PC-3 (cell line): Measurements from ENCODE around the gene DTNBP1. TPM values are rescaled to one million over a fixed set of nuclear protein-coding genes. Genes with fewer than 3 reads are reported as not detected.

Experiments used
- ATAC-seq: fragments of 200-7000 bp; cut with Tn5 transposase; 2 replicates; pipeline ENCODE4 v1.9.1; 2020; ENCODE audit warnings: mild to moderate bottlenecking, moderate library complexity
- Bru-seq: library from RNA; stranded (reverse); fragments of 400-500 nt; gene quantifications from one replicate; lab custom pipeline; 2021; lab: Mats Ljungman, UMichigan
- BruChase-seq, 2 experiments: library from RNA; stranded (reverse); fragments of 400-500 nt; gene quantifications; one replicate each; lab custom pipeline; 2021; lab: Mats Ljungman, UMichigan
- BruUV-seq: library from RNA; stranded (reverse); fragments of 400-500 nt; replicated peaks from 2 replicates; lab custom pipeline; 2021; lab: Mats Ljungman, UMichigan
- CTCF ChIA-PET: fragments of 300-600 bp; sonication (Branson Sonifier 250); formaldehyde crosslinking; loops from one replicate; lab custom pipeline; 2022; ENCODE audit warnings: antibody characterized with exemption; lab: Charles Lee
- POLR2A ChIA-PET: fragments of 300-600 bp; sonication (Branson Sonifier 250); formaldehyde crosslinking; loops from one replicate; lab custom pipeline; 2022; ENCODE audit warnings: antibody characterized with exemption; ENCODE audit not compliant: unreplicated experiment; lab: Charles Lee
- DNase-seq: peaks from one replicate; pipeline ENCODE4 v3.0.0-alpha.2; 2015
- H2AFZ ChIP-seq: fragments of 300-600 bp; sonication (generic); 2 replicates; pipeline ENCODE4 v1.6.0; 2016; ENCODE audit warnings: antibody characterized with exemption, low read length
- H3F3A ChIP-seq: fragments of 300-600 bp; sonication (generic); one replicate; pipeline ENCODE4 v1.6.0; 2017; ENCODE audit warnings: antibody characterized with exemption, low read length, control low read depth, mild to moderate bottlenecking; ENCODE audit not compliant: unreplicated experiment
- H3K27ac ChIP-seq: fragments of 300-600 bp; sonication (generic); 2 replicates; pipeline ENCODE4 v1.5.1; 2016; ENCODE audit warnings: mild to moderate bottlenecking, low read length
- H3K27me3 ChIP-seq: fragments of 300-600 bp; sonication (generic); 2 replicates; pipeline ENCODE4 v1.6.1; 2016; ENCODE audit warnings: low read length, mixed read lengths
- H3K36me3 ChIP-seq: fragments of 300-600 bp; sonication (generic); 2 replicates; pipeline ENCODE4 v1.6.1; 2016; ENCODE audit warnings: low read depth, mixed run types, low read length, mixed read lengths
- H3K4me1 ChIP-seq: fragments of 300-600 bp; sonication (generic); 2 replicates; pipeline ENCODE4 v1.5.1; 2016; ENCODE audit warnings: low read length; ENCODE audit not compliant: insufficient read depth
- H3K4me2 ChIP-seq: fragments of 300-600 bp; sonication (generic); 2 replicates; pipeline ENCODE4 v1.6.0; 2016; ENCODE audit warnings: low read length
- H3K4me3 ChIP-seq: fragments of 300-600 bp; sonication (generic); 2 replicates; pipeline ENCODE4 v1.5.1; 2016; ENCODE audit warnings: mild to moderate bottlenecking, low read length, mixed read lengths
- H3K79me2 ChIP-seq: fragments of 300-600 bp; sonication (generic); 2 replicates; pipeline ENCODE4 v1.6.1; 2017; ENCODE audit warnings: low read length, mixed read lengths
- H3K9ac ChIP-seq: fragments of 300-600 bp; sonication (generic); 2 replicates; pipeline ENCODE4 v1.6.0; 2016; ENCODE audit warnings: mild to moderate bottlenecking, low read length
- H3K9me2 ChIP-seq: fragments of 300-600 bp; sonication (generic); replicated peaks from 2 replicates; pipeline ENCODE4 v1.6.1; 2016; ENCODE audit warnings: mixed run types, low read length, mixed read lengths
- H3K9me3 ChIP-seq: fragments of 300-600 bp; sonication (generic); 2 replicates; pipeline ENCODE4 v1.6.1; 2016; ENCODE audit warnings: low read length, mixed read lengths
- H4K20me1 ChIP-seq: fragments of 300-600 bp; sonication (generic); 2 replicates; pipeline ENCODE4 v1.6.1; 2016; ENCODE audit warnings: low read length, mixed read lengths
- EZH2 ChIP-seq: fragments of 300-600 bp; sonication (generic); IDR thresholded peaks from one replicate; pipeline ENCODE4 v1.6.1; 2017; ENCODE audit warnings: antibody characterized with exemption, mild to moderate bottlenecking, low read length; ENCODE audit not compliant: unreplicated experiment
- EZH2phosphoT487 ChIP-seq: fragments of 300-600 bp; sonication (generic); IDR thresholded peaks from 2 replicates; pipeline ENCODE4 v1.6.1; 2018; ENCODE audit warnings: mild to moderate bottlenecking, antibody characterized with exemption, low read length, borderline replicate concordance
- intact Hi-C: fragments of 100-400 bp; cut with micrococcal nuclease; formaldehyde crosslinking; loops from 2 replicates; pipeline ENCODE4 v1.9.0; 2023
- long read RNA-seq: library from polyadenylated mRNA; unstranded; transcript quantifications from one replicate; pipeline ENCODE4 v2.0.0, GENCODE V29; 2021; ENCODE audit not compliant: unreplicated experiment
- total RNA-seq: library from RNA; depleted of rRNA; stranded (reverse); fragments of >200 nt; gene quantifications from 2 replicates; pipeline ENCODE4 v1.2.3, GENCODE V29; 2014; rRNA removed
- TF ChIP-seq, protein P1 (sequence below): fragments of 300-600 bp; sonication (generic); conservative IDR thresholded peaks from 2 replicates; pipeline ENCODE4 v1.5.1; 2017; ENCODE audit warnings: antibody characterized with exemption, low read depth, mild to moderate bottlenecking, low read length

The DTNBP1 gene
- total RNA-seq = 7.9 and 9.8 TPM in 2 replicates
- Bru-seq, nascent RNA = percentile 74 among the genes with signal in this experiment
- percentile 46 among the genes with signal in this experiment for BruChase-seq, experiment 1, labeled RNA remaining after a 6-hour chase
- BruChase-seq, experiment 2, labeled RNA remaining after a 2-hour chase = percentile 58 among the genes with signal in this experiment
- long read RNA-seq, transcript DTNBP1-202 (10 exons, 1,403 nt) = major isoform, 30 of 54 reads
- long read RNA-seq, transcript DTNBP1-203 (9 exons, 1,359 nt) = minor isoform, 7 of 54 reads
- long read RNA-seq, partial matches to known transcripts = 3 of 54 reads
- long read RNA-seq, other reads (novel, unspliced or antisense) = 12 of 54 reads

- Histone ChIP-seq H3F3A (no peaks in the 10 kb centered on the region), H4K20me1 (no peaks in the 10 kb centered on the region), H2AFZ (peak within 1 kb of the TSS; percentile 96), H3K4me2 (peak within 1 kb of the TSS; percentile 91), H3K4me1 (peaks cover 10% of the 10 kb centered on the region), H3K9me3 (no peaks in the 10 kb centered on the region), H3K27ac (no peak within 1 kb of the TSS), H3K36me3 (no peaks in the 10 kb centered on the region), H3K9ac (peak within 1 kb of the TSS; percentile 62), H3K79me2 (peaks cover 21% of the 10 kb centered on the region), H3K4me3 (peak within 1 kb of the TSS; percentile 85), H3K9me2 (no peaks in the 10 kb centered on the region; the same call in 1 of the 2 replicates), H3K27me3 (no peaks in the 10 kb centered on the region)
- ATAC-seq (peak; percentile 86), DNase-seq (peak; percentile 82)
- TF ChIP-seq, protein P1, sequence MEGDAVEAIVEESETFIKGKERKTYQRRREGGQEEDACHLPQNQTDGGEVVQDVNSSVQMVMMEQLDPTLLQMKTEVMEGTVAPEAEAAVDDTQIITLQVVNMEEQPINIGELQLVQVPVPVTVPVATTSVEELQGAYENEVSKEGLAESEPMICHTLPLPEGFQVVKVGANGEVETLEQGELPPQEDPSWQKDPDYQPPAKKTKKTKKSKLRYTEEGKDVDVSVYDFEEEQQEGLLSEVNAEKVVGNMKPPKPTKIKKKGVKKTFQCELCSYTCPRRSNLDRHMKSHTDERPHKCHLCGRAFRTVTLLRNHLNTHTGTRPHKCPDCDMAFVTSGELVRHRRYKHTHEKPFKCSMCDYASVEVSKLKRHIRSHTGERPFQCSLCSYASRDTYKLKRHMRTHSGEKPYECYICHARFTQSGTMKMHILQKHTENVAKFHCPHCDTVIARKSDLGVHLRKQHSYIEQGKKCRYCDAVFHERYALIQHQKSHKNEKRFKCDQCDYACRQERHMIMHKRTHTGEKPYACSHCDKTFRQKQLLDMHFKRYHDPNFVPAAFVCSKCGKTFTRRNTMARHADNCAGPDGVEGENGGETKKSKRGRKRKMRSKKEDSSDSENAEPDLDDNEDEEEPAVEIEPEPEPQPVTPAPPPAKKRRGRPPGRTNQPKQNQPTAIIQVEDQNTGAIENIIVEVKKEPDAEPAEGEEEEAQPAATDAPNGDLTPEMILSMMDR = no peak
- TF ChIP-seq EZH2phosphoT487 (no peak), EZH2 (no peak)
- POLR2A ChIA-PET = no interaction called here
- intact Hi-C loops = no loop called here
- no TSS peak for BruUV-seq
- CTCF ChIA-PET = interaction anchor here (1.5 kb wide), 1 partner anchor 521 kb away, joined by 4 read pairs; no protein-coding TSS in a partner anchor
These were observed at the start of gene DTNBP1 for GRCh38 chr6:15662326-15663129. Gene DTNBP1 (minus strand): TSS chr6:15663028. CDS start chr6:15662869, 159 bp downstream.

DNA sequence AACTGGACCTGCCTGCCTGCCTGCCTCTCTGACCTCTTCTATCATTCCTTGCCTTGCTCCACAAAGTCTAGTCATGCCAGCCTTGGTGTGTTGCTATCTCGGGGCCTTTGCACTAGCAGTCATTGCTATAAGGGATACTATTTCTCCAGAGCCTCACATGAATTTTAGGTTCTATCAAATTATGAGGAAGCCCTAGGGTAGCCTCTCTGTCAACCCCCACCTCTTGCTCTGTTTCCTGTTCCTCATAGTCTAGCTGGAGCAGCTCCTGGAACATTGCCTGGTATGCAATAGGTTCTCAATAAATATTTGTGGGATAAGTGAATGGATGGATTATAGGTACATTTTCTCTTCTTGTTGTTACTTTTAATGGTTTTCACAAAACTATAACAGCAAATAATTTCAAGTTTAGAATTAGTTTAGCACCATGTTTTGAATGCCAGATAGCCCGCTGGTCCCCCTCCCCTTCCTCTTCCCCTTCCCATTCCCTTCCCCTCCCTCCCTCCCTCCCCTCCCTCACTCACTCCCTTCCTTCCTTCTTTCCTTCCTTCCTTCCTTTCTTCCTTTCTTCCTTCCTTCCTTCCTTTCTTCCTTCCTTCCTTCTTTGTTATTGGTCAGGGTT lies 46.9 kb upstream of the DTNBP1 start:
- H3K9ac ChIP-seq = no peak overlapping the region
- intact Hi-C loops = no loop called here
- CTCF ChIA-PET = no interaction called here

More for the DNA sequence above, 46.9 kb upstream of the DTNBP1 start:
- H3K4me1 ChIP-seq = peaks cover 23% of the 10 kb centered on the region
- H3K36me3 ChIP-seq = no peaks in the 10 kb centered on the region
- H4K20me1 ChIP-seq = no peaks in the 10 kb centered on the region
- no peaks in the 10 kb centered on the region for H3K79me2 ChIP-seq
- H3K9me2 ChIP-seq = no peaks in the 10 kb centered on the region
- no peak for ATAC-seq
- POLR2A ChIA-PET = no interaction called here
- H3K4me2 ChIP-seq = no peak overlapping the region
- H3K27me3 ChIP-seq = no peaks in the 10 kb centered on the region
- H2AFZ ChIP-seq = no peak overlapping the region
- no TSS peak for BruUV-seq
- H3K27ac ChIP-seq = no peak overlapping the region
- no peak for DNase-seq
- TF ChIP-seq, protein P1 = no peak
- TF ChIP-seq EZH2 (no peak), EZH2phosphoT487 (no peak)
- no peaks in the 10 kb centered on the region for H3F3A ChIP-seq
- H3K9me3 ChIP-seq = no peaks in the 10 kb centered on the region
- H3K4me3 ChIP-seq = no peak overlapping the region
